ENCODE results near the gene DPCD.

DNA sequence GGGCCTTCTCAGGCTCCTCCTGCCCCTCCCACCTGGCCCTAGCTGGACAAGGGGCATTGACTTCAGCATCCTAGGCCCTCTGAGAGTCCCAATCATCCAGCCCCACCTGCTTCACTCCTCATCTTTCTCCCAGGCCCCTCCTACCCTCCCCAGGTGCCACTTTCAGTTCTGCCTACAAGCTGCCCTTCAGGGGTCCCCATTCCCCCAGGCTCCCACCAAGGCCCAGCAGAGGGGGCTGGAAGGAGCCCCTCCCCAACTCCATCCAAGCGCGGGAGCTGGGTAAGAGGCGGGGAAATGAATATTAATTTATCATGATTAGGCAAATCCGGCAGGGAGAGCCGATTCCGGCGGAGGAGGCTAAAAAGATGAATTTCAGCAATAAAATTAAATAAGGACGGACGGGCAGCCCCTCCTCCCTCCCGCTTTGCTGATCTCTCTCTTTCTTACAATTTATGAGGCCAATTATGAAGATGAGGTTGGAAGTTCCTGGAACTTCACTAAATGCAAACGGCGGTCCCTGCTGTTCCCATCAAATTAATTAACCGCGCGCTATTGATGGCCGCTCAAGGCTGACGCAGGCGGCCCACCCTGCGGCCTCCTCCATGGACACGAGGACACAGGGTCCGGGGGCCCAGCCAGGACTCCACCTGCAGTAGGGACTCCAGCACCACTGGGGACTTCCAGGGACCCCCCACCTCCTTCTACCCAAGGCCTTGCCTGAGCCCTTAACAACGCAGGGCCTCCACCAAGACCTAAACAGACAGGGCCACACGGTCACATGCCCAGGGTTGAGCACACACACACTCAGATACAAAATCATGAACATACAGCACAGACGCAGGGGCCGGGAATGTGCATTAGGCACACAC is 14.0 kb upstream of the DPCD start:
- TF ChIP-seq EZH2 (IDR thresholded peaks at IDR 0.05; ENCODE audit: borderline replicate concordance, insufficient read depth, low read length, poor library complexity, severe bottlenecking) (no peak), POLR2AphosphoS5 (IDR thresholded peaks at IDR 0.05) (no peak), TAF1 (IDR thresholded peaks at IDR 0.05; ENCODE audit: low read depth) (no peak), SMC3 (conservative IDR thresholded peaks at IDR 0.05; ENCODE audit: poor library complexity) (no peak), EP300 (conservative IDR thresholded peaks at IDR 0.05; ENCODE audit: poor library complexity, severe bottlenecking) (no peak), RAD21 (conservative IDR thresholded peaks at IDR 0.05) (no peak)
- TF ChIP-seq, protein P1, sequence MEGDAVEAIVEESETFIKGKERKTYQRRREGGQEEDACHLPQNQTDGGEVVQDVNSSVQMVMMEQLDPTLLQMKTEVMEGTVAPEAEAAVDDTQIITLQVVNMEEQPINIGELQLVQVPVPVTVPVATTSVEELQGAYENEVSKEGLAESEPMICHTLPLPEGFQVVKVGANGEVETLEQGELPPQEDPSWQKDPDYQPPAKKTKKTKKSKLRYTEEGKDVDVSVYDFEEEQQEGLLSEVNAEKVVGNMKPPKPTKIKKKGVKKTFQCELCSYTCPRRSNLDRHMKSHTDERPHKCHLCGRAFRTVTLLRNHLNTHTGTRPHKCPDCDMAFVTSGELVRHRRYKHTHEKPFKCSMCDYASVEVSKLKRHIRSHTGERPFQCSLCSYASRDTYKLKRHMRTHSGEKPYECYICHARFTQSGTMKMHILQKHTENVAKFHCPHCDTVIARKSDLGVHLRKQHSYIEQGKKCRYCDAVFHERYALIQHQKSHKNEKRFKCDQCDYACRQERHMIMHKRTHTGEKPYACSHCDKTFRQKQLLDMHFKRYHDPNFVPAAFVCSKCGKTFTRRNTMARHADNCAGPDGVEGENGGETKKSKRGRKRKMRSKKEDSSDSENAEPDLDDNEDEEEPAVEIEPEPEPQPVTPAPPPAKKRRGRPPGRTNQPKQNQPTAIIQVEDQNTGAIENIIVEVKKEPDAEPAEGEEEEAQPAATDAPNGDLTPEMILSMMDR (IDR thresholded peaks at IDR 0.05; ENCODE audit: poor library complexity, severe bottlenecking), result no peak

Data from neural cell (in vitro differentiated cells).